Heart left ventricle (tissue), 13 donors: ENCODE results near the gene UROC1.

Source experiments
- POLR2A ChIP-seq, 2 donors: fragments of 450-650 bp; IDR thresholded peaks; one replicate each; pipeline ENCODE4 v1.6.1; 2017; ENCODE audit warnings: antibody characterized with exemption in 2 of 2, mild to moderate bottlenecking in 2 of 2, moderate library complexity in 2 of 2
- TF ChIP-seq, protein P1 (sequence below), 12 donors: fragments of 200-600 bp; sonication (generic) in 4 of 12; IDR thresholded peaks; one replicate each; pipeline versions ENCODE4 v1.5.0 to v1.8.0; 2018 to 2022; ENCODE audit warnings: antibody characterized with exemption in 12 of 12, mild to moderate bottlenecking in 5 of 12
- donor health status: ischemic (EF 13 %, LVEDD 7.1; RV severe dilation, severe dysfunction).
- donor health status: DM: no; HTN: yes; CAD: no.
- donor health status: DM: no; HTN: no; CAD: no.
- donor health status: ischemic (EF 25% LVEDD 6.9; RV normal size, moderate dysfunction).
- donor health status: ischemic (EF 25% LVEDD 5.7; RV mildly dilated, moderate dysfunction).
- donor health status: ischemic (EF 35%, LVEDD 5.7; RV mildly dilated, moderate dysfunction).
- donor health status: nonischemic (EF 11% LVEDD 7.7; RV severe dilation, severe dysfunction).
- donor health status: DM: yes; HTN: yes; CAD: no.
- donor health status: PGD.
- donor health status: ischemic (EF 29% LVEDD 5.4; RV normal size, mild dysfunction).
- donor health status: nonischemic (EF 23%, LVEDD 6.1; RV moderate dilation, normal function).

GRCh38 chr3:126554560-126555525 lies 37.3 kb upstream of the UROC1 start:
- TF ChIP-seq, protein P1, sequence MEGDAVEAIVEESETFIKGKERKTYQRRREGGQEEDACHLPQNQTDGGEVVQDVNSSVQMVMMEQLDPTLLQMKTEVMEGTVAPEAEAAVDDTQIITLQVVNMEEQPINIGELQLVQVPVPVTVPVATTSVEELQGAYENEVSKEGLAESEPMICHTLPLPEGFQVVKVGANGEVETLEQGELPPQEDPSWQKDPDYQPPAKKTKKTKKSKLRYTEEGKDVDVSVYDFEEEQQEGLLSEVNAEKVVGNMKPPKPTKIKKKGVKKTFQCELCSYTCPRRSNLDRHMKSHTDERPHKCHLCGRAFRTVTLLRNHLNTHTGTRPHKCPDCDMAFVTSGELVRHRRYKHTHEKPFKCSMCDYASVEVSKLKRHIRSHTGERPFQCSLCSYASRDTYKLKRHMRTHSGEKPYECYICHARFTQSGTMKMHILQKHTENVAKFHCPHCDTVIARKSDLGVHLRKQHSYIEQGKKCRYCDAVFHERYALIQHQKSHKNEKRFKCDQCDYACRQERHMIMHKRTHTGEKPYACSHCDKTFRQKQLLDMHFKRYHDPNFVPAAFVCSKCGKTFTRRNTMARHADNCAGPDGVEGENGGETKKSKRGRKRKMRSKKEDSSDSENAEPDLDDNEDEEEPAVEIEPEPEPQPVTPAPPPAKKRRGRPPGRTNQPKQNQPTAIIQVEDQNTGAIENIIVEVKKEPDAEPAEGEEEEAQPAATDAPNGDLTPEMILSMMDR (IDR thresholded peaks at IDR 0.05), result no peak
- TF ChIP-seq POLR2A (IDR thresholded peaks at IDR 0.05), result no peak
